K562 (cell line): ENCODE data around the gene GRHL3. TPM values are rescaled to one million over a fixed set of nuclear protein-coding genes. Genes with fewer than 3 reads are reported as not detected.
A peak's percentile ranks its signal among the peaks of the same experiment; 100 is the strongest.

Experiments used
- ARID1B ChIP-seq: fragments of 450-650 bp; IDR thresholded peaks from 2 replicates; pipeline ENCODE4 v1.6.1; 2016; ENCODE audit warnings: antibody characterized with exemption, mild to moderate bottlenecking, inconsistent platforms
- CEBPB ChIP-seq: fragments of 450-650 bp; IDR thresholded peaks from 2 replicates; pipeline ENCODE4 v1.6.1; 2016; ENCODE audit warnings: missing genetic modification characterization, missing compliant biosample characterization
- GATAD2B ChIP-seq: fragments of 450-650 bp; IDR thresholded peaks from 2 replicates; pipeline ENCODE4 v1.6.1; 2017; ENCODE audit warnings: mild to moderate bottlenecking, borderline replicate concordance
- KAT7 ChIP-seq: sonication (generic); formaldehyde crosslinking; IDR thresholded peaks from 2 replicates; pipeline ENCODE4 v1.8.0; 2022; ENCODE audit warnings: missing genetic modification reagents, mild to moderate bottlenecking, borderline replicate concordance
- MEIS2 ChIP-seq: fragments of 450-650 bp; IDR thresholded peaks from 2 replicates; pipeline ENCODE4 v1.6.1; 2014; ENCODE audit warnings: mild to moderate bottlenecking; ENCODE audit not compliant: partially characterized antibody
- NCOR1 ChIP-seq: fragments of 450-650 bp; IDR thresholded peaks from 2 replicates; pipeline ENCODE4 v1.6.1; 2016; ENCODE audit warnings: mild to moderate bottlenecking, moderate library complexity
- PHF21A ChIP-seq: fragments of 450-650 bp; IDR thresholded peaks from 2 replicates; pipeline ENCODE4 v1.6.1; 2017; ENCODE audit warnings: low read depth, borderline replicate concordance
- RB1 ChIP-seq: fragments of 450-650 bp; IDR thresholded peaks from 2 replicates; pipeline ENCODE4 v1.6.1; 2017; ENCODE audit warnings: low read depth, mild to moderate bottlenecking
- SMARCE1 ChIP-seq: fragments of 450-650 bp; IDR thresholded peaks from 2 replicates; pipeline ENCODE4 v1.7.1; 2016; ENCODE audit warnings: mild to moderate bottlenecking
- TRIM28 ChIP-seq: fragments of 450-650 bp; IDR thresholded peaks from 2 replicates; pipeline ENCODE4 v1.6.1; 2017
- ZFP36 ChIP-seq: fragments of 150-350 bp; IDR thresholded peaks from 2 replicates; pipeline ENCODE4 v1.6.1; 2018; ENCODE audit warnings: low read length, low read depth; ENCODE audit not compliant: partially characterized antibody
- ZNF41 ChIP-seq: fragments of 250-450 bp; sonication (Bioruptor Pico); conservative IDR thresholded peaks from 2 replicates; pipeline ENCODE4 v1.4.0; 2020; ENCODE audit warnings: mild to moderate bottlenecking
- ZNF592 ChIP-seq: fragments of 450-650 bp; IDR thresholded peaks from 2 replicates; pipeline ENCODE4 v1.6.1; 2017; ENCODE audit warnings: antibody characterized with exemption, mild to moderate bottlenecking
- polyA plus RNA-seq, 8 experiments: library from polyadenylated mRNA; depleted of rRNA in 4 of 8; stranded (reverse) in 5 of 8; unstranded in 3 of 8; fragments of >200 nt; fragmentation: Nextera tagmentation in 2 of 8; fragmentation: Illumina TruSeq in 1 of 8; extraction: Ambion mirVana in 2 of 8; extraction: Trizol in 1 of 8; gene quantifications; 2 replicates each; pipeline versions ENCODE4 v1.2.1 to v1.2.3, GENCODE V29; 2011 to 2014; ENCODE audit warnings: inconsistent platforms in 1 of 8, missing spikeins in 1 of 8
- total RNA-seq, 7 experiments: library from RNA; depleted of rRNA in 6 of 7; stranded (reverse); fragments of >200 nt in 6 of 7; fragmentation: Illumina TruSeq in 2 of 7; extraction: Trizol in 2 of 7; gene quantifications; 2 replicates each; pipeline versions ENCODE4 v1.2.1 to v1.2.3, GENCODE V29; 2011 to 2021; ENCODE audit warnings: low replicate concordance in 1 of 7
- TF ChIP-seq, protein P1 (sequence below): fragments of 200-800 bp; sonication (Bioruptor generic); IDR thresholded peaks from 2 replicates; pipeline ENCODE4 v1.6.1; 2017; ENCODE audit warnings: missing genetic modification characterization, missing compliant biosample characterization
- TF ChIP-seq, protein P2 (sequence below): fragments of 450-650 bp; IDR thresholded peaks from 2 replicates; pipeline ENCODE4 v1.6.1; 2016
- TF ChIP-seq, protein P3 (sequence below): fragments of 250-450 bp; sonication (Bioruptor Pico); IDR thresholded peaks from 2 replicates; pipeline ENCODE4 v1.4.0; 2020; ENCODE audit warnings: mild to moderate bottlenecking, moderate library complexity

The GRHL3 gene
- total and polyA plus RNA-seq, 9 of the 15 experiments (the other 6 are each of a cell fraction or from before 2014, with no cell fraction given): 0.01 to 0.04 TPM; not detected in 7

- peak; percentile 79 for TF ChIP-seq MEIS2
- peak; percentile 49; the same call in 1 of the 2 replicates for TF ChIP-seq SMARCE1
- no peak for TF ChIP-seq KAT7 (CRISPR knock-in tag)
- TF ChIP-seq ZNF592: 0 out of 2 replicates have a peak, but pooled peaks have one; percentile 30
- peak; percentile 47 for TF ChIP-seq ZFP36
- TF ChIP-seq, protein P1, sequence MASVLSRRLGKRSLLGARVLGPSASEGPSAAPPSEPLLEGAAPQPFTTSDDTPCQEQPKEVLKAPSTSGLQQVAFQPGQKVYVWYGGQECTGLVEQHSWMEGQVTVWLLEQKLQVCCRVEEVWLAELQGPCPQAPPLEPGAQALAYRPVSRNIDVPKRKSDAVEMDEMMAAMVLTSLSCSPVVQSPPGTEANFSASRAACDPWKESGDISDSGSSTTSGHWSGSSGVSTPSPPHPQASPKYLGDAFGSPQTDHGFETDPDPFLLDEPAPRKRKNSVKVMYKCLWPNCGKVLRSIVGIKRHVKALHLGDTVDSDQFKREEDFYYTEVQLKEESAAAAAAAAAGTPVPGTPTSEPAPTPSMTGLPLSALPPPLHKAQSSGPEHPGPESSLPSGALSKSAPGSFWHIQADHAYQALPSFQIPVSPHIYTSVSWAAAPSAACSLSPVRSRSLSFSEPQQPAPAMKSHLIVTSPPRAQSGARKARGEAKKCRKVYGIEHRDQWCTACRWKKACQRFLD (CRISPR knock-in tag): no peak
- TF ChIP-seq RB1: peak; percentile 17; the same call in 1 of the 2 replicates
- TF ChIP-seq, protein P2, sequence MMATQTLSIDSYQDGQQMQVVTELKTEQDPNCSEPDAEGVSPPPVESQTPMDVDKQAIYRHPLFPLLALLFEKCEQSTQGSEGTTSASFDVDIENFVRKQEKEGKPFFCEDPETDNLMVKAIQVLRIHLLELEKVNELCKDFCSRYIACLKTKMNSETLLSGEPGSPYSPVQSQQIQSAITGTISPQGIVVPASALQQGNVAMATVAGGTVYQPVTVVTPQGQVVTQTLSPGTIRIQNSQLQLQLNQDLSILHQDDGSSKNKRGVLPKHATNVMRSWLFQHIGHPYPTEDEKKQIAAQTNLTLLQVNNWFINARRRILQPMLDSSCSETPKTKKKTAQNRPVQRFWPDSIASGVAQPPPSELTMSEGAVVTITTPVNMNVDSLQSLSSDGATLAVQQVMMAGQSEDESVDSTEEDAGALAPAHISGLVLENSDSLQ: peak; percentile 24; the same call in 1 of the 2 replicates
- no peak for TF ChIP-seq PHF21A
- TF ChIP-seq GATAD2B: peak; percentile 21; the same call in 1 of the 2 replicates
- TF ChIP-seq TRIM28: no peak
- TF ChIP-seq CEBPB: no peak
- peak; percentile 71 for TF ChIP-seq NCOR1
- peak; percentile 64 for TF ChIP-seq ARID1B
- no peak for TF ChIP-seq ZNF41 (CRISPR knock-in tag)
- TF ChIP-seq, protein P3, sequence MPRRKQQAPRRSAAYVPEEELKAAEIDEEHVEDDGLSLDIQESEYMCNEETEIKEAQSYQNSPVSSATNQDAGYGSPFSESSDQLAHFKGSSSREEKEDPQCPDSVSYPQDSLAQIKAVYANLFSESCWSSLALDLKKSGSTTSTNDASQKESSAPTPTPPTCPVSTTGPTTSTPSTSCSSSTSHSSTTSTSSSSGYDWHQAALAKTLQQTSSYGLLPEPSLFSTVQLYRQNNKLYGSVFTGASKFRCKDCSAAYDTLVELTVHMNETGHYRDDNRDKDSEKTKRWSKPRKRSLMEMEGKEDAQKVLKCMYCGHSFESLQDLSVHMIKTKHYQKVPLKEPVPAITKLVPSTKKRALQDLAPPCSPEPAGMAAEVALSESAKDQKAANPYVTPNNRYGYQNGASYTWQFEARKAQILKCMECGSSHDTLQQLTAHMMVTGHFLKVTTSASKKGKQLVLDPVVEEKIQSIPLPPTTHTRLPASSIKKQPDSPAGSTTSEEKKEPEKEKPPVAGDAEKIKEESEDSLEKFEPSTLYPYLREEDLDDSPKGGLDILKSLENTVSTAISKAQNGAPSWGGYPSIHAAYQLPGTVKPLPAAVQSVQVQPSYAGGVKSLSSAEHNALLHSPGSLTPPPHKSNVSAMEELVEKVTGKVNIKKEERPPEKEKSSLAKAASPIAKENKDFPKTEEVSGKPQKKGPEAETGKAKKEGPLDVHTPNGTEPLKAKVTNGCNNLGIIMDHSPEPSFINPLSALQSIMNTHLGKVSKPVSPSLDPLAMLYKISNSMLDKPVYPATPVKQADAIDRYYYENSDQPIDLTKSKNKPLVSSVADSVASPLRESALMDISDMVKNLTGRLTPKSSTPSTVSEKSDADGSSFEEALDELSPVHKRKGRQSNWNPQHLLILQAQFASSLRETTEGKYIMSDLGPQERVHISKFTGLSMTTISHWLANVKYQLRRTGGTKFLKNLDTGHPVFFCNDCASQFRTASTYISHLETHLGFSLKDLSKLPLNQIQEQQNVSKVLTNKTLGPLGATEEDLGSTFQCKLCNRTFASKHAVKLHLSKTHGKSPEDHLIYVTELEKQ: no peak
Observed at GRCh38 chr1:24321697-24322469, 2.7 kb downstream of the GRHL3 start (continued).
